GM10248 (cell line): ENCODE results near the gene MT1F.

Experiments
- CTCF ChIA-PET: fragments of 300-600 bp; sonication (Branson Sonifier 250); formaldehyde crosslinking; extraction: SDS; loops from one replicate; lab custom pipeline; 2021; ENCODE audit warnings: antibody characterized with exemption; lab: Yijun Ruan, JAX
- POLR2A ChIA-PET: fragments of 350-650 bp; sonication (Branson Sonifier 250); formaldehyde crosslinking; extraction: SDS; loops from one replicate; lab custom pipeline; 2020; ENCODE audit warnings: antibody characterized with exemption; lab: Yijun Ruan, JAX
- DNase-seq: peaks from one replicate; pipeline ENCODE4 v3.0.0; 2012; ENCODE audit errors: extremely low spot score
- TF ChIP-seq, protein P1 (sequence below): IDR thresholded peaks from 2 replicates; pipeline ENCODE4 v1.5.1; 2012; ENCODE audit warnings: mild to moderate bottlenecking, low read depth; ENCODE audit errors: extremely low read depth, missing control alignments, control extremely low read depth

Gene MT1F

DNA sequence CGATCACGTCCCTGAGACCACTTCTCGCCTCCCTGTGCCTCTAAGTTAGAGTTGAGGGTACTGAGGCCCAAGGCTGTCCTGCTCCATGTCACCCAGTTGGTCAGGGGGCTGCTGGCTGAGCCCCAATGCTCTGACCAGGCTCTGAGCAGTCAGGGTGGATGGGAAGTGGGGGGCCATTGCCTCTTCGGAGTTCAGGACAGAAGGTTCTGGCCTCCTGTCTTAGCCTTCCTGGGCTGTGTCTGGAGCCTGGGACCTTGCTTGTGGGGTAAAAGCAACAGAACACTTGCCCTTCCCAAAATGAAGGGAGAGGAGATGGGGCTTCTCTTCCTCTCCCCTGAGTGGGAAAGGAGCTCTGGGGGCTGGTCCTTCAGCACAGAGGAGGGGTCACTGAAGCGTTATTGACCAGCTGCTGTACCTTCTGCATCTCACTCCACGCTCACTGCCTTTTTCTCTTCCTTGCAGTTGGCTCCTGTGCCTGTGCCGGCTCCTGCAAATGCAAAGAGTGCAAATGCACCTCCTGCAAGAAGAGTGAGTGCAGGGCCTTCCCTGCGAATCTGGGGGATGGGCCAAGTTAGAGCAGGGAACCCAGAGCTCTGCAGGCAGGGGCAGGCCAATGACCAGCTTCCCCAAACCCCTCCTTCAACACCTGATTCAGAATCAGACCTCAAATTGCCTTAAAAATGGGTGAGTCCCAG is 25.1 kb downstream of the MT1F start:
- no peak for DNase-seq
- TF ChIP-seq, protein P1, sequence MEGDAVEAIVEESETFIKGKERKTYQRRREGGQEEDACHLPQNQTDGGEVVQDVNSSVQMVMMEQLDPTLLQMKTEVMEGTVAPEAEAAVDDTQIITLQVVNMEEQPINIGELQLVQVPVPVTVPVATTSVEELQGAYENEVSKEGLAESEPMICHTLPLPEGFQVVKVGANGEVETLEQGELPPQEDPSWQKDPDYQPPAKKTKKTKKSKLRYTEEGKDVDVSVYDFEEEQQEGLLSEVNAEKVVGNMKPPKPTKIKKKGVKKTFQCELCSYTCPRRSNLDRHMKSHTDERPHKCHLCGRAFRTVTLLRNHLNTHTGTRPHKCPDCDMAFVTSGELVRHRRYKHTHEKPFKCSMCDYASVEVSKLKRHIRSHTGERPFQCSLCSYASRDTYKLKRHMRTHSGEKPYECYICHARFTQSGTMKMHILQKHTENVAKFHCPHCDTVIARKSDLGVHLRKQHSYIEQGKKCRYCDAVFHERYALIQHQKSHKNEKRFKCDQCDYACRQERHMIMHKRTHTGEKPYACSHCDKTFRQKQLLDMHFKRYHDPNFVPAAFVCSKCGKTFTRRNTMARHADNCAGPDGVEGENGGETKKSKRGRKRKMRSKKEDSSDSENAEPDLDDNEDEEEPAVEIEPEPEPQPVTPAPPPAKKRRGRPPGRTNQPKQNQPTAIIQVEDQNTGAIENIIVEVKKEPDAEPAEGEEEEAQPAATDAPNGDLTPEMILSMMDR = no peak
- ChIA-PET POLR2A (interaction anchor here (0.8 kb wide), 2 partner anchors 18 to 75 kb away, joined by 5 to 8 read pairs; partner anchors contain the start of gene MT2A), CTCF (interaction anchor here (2.5 kb wide), 1 partner anchor 19 kb away, joined by 17 read pairs; no protein-coding TSS in a partner anchor)

DNA sequence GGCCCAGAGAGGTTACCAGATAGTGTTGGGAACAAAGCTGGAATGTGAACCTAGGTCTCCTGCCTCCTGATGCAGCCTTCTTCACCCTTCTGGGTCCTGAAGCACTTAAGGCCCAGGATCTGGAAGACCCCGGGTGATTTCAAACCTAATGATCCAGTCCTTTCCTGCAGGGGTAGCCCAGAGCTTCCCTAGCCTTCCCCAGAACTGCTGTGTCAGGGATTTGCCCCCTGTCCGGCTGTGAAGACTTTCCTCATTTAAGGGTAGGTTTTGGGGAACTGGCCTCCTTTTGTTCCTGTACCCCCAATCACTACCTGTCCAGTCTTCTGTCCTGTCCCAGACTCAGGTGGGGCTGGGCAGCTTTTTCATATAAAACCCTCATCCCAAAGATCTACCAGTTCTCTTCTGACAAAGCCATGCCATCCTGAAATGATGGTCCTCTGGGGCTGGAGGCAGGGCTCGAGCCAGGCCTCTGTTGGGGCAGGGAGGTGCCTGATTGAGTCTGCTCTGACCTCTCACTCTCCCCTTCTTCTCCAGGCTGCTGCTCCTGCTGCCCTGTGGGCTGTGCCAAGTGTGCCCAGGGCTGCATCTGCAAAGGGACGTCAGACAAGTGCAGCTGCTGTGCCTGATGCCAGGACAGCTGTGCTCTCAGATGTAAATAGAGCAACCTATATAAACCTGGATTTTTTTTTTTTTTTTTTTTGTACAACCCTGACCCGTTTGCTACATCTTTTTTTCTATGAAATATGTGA is 25.8 kb downstream of the MT1F start:
- no peak for DNase-seq
- TF ChIP-seq, protein P1 = no peak
- POLR2A ChIA-PET = interaction anchor here (0.8 kb wide), 2 partner anchors 17 to 75 kb away, joined by 5 to 8 read pairs; partner anchors contain the start of gene MT2A
- CTCF ChIA-PET = interaction anchor here (2.5 kb wide), 1 partner anchor 18 kb away, joined by 17 read pairs; no protein-coding TSS in a partner anchor

DNA sequence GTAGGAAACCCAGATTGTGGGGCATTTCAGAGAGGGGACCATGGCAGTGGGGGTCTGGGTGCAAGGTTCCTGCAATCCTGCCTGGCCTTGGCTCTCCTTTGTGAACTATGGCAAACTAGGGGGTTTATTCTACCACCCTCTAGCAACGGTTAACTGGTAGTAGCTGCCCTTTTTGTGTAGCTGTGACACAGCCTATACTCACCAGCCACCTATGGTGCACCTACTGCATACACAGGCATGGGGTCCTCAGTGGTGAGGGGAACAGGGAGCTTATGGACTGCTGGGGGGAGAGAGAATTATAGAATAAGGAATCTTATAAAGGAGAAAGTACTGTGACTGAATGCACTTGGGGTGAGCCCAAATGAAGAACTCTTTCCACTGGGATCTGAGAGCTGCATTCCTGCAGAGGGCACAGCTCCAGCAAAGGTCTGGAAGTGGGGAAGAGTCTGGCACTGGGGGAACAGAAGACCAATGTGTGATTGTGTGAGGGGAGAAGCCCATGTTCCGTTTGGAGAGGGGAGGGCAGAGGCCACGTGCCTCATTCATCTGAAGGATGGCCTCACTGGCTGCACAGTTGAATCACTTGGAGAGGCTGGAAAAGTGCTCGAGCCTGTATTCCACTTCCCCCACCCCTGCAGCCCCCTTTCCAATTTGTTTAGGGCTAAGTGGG is 26.6 kb downstream of the MT1F start:
- CTCF ChIA-PET = no interaction called here
- DNase-seq = no peak
- POLR2A ChIA-PET = no interaction called here
- TF ChIP-seq, protein P1 = no peak

DNA sequence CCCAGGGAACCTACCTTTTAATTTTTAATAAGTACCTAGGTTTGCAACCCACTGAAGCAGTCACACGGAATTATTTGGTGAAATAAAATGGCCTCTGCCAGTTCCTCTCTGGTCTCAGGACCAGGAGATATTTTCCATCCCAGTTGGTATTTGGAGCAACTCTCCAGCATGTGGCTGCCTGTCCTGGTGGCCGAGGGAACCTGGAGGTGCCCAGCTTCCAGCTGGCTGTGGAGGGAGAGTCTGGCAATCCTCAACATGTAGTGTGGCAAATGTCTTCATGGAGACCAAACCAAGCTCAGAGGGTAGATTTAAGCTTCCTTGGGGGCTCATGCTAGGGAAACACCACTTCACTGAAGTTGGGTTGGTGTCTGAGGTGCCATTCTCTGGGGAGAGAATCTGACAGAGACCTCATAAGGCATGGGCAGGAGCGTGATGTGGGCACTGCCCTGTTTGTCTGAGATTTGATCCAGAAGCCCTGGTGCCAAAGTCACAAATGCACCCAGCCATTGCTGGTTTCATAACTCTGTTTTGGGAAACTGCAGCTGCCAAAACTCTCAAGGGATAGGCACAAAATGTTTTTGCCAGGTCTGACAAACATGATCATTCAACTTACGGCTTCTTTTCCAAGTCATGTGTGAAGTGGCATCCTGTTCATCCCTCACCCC is 27.3 kb downstream of the MT1F start:
- no peak for DNase-seq
- POLR2A ChIA-PET = no interaction called here
- CTCF ChIA-PET = no interaction called here
- TF ChIP-seq, protein P1 = no peak

DNA sequence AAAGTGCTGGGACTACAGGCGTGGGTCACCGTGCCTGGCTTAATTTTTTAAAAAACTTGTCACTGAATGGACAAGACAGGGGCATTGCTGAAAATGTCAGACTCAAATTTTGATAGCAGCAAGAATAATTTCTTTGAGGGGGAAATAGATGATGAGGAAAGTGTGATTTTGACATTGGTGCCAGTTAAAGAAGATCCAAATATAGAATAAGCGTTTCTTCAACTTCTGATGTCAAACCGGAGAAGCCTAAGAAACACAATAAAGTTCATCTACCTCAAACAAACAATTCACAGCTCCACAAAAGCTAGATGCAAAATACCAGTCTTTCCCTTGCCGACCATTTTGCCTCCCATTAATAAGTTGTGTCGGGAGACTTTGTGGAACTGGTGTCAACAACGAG is 29.0 kb downstream of the MT1F start:
- TF ChIP-seq, protein P1 = no peak
- ChIA-PET CTCF (no interaction called here), POLR2A (no interaction called here)
- no peak for DNase-seq

DNA sequence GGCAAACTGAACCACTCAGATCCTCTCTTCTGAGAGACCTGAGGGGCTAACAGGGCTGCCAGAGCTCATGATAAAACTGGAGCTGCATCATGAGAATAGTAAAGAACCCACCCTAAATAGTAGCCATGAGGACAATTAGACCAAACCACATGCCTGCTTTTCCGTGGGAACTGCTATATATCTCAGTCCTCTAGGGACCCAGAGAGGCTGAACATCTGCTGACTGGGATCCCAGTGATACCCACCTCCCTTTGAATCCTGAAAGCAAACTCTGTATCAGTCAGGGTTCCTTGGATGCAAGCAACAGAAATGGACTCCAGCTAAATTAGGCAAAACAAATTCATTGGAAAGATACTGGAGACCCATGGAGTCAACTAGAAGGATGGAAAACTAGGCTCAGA is 31.0 kb downstream of the MT1F start:
- TF ChIP-seq, protein P1 = no peak
- POLR2A ChIA-PET = no interaction called here
- CTCF ChIA-PET = interaction anchor here (1.1 to 3.0 kb wide), 3 partner anchors 9 to 15 kb away, joined by 3 to 16 read pairs (median 7); no protein-coding TSS in a partner anchor
- no peak for DNase-seq
